GM23338 (cell line): Measurements from ENCODE around the gene OCIAD2. TPM values are rescaled to one million over a fixed set of nuclear protein-coding genes. Genes with fewer than 3 reads are reported as not detected.

Experiments used
- ATAC-seq: fragments of 200-7000 bp; cut with Tn5 transposase; 3 replicates; pipeline ENCODE4 v1.9.1; 2020
- DNase-seq: peaks from one replicate; pipeline ENCODE4 v3.0.0-alpha.2; 2015; ENCODE audit warnings: low spot score
- H2AFZ ChIP-seq: fragments of 200-600 bp; sonication (generic); 2 replicates; pipeline ENCODE4 v1.8.0; 2016; ENCODE audit warnings: antibody characterized with exemption, mild to moderate bottlenecking, moderate library complexity
- H3F3A ChIP-seq: fragments of 200-600 bp; sonication (generic); replicated peaks from 2 replicates; pipeline ENCODE4 v1.8.0; 2017; ENCODE audit warnings: antibody characterized with exemption, mixed run types, low read depth
- H3K27ac ChIP-seq: fragments of 200-600 bp; sonication (generic); 2 replicates; pipeline ENCODE4 v1.6.1; 2016; ENCODE audit warnings: low read depth
- H3K27me3 ChIP-seq: fragments of 200-600 bp; sonication (generic); 2 replicates; pipeline ENCODE4 v1.8.0; 2016; ENCODE audit warnings: mild to moderate bottlenecking, mixed run types, moderate library complexity; ENCODE audit not compliant: insufficient read depth
- H3K36me3 ChIP-seq: fragments of 200-600 bp; sonication (generic); 2 replicates; pipeline ENCODE4 v1.8.0; 2016; ENCODE audit warnings: mild to moderate bottlenecking; ENCODE audit not compliant: insufficient read depth
- H3K4me1 ChIP-seq: fragments of 200-600 bp; sonication (generic); 2 replicates; pipeline ENCODE4 v1.8.0; 2016; ENCODE audit warnings: mild to moderate bottlenecking, moderate library complexity; ENCODE audit not compliant: insufficient read depth
- H3K4me2 ChIP-seq: fragments of 200-600 bp; sonication (generic); 2 replicates; pipeline ENCODE4 v1.7.1; 2017; ENCODE audit warnings: mixed run types
- H3K4me3 ChIP-seq: fragments of 200-600 bp; sonication (generic); 2 replicates; pipeline ENCODE4 v1.6.1; 2016; ENCODE audit warnings: mixed run types
- H3K79me2 ChIP-seq: fragments of 200-600 bp; sonication (generic); replicated peaks from 2 replicates; pipeline ENCODE4 v1.8.0; 2017; ENCODE audit warnings: mild to moderate bottlenecking; ENCODE audit not compliant: insufficient read depth
- H3K9me2 ChIP-seq: fragments of 200-600 bp; sonication (generic); 2 replicates; pipeline ENCODE4 v1.8.0; 2017; ENCODE audit not compliant: insufficient read depth
- H4K20me1 ChIP-seq: fragments of 200-600 bp; sonication (generic); replicated peaks from 2 replicates; pipeline ENCODE4 v1.8.0; 2017; ENCODE audit warnings: mild to moderate bottlenecking; ENCODE audit not compliant: insufficient read depth
- H3K27ac Mint-ChIP-seq: 2 replicates; pipeline ENCODE4 v1.8.0; 2020; ENCODE audit warnings: inconsistent platforms, mild to moderate bottlenecking, moderate library complexity, mixed read lengths
- H3K27me3 Mint-ChIP-seq: 3 replicates; pipeline ENCODE4 v1.8.0; 2022; ENCODE audit warnings: low read depth, mild to moderate bottlenecking, moderate library complexity, mixed read lengths, inconsistent platforms; ENCODE audit not compliant: insufficient read depth, poor library complexity
- H3K36me3 Mint-ChIP-seq: 3 replicates; pipeline ENCODE4 v1.8.0; 2021; ENCODE audit warnings: low read depth, mild to moderate bottlenecking, inconsistent platforms, moderate library complexity, mixed read lengths
- H3K4me1 Mint-ChIP-seq: 3 replicates; pipeline ENCODE4 v1.8.0; 2020; ENCODE audit warnings: mild to moderate bottlenecking, inconsistent platforms, mixed read lengths
- H3K4me3 Mint-ChIP-seq: 3 replicates; pipeline ENCODE4 v1.8.0; 2021; ENCODE audit warnings: moderate library complexity, mild to moderate bottlenecking, inconsistent platforms, mixed read lengths
- H3K9me3 Mint-ChIP-seq: 3 replicates; pipeline ENCODE4 v1.8.0; 2020; ENCODE audit warnings: moderate library complexity, mild to moderate bottlenecking, inconsistent platforms, mixed read lengths
- CTCF ChIP-seq, 2 experiments: fragments of 200-600 bp in 1 of 2; sonication (generic) in 1 of 2; conservative IDR thresholded peaks; 2 replicates each; pipeline versions ENCODE4 v1.5.1 to v1.6.1; 2016 to 2017; ENCODE audit warnings: antibody characterized with exemption in 2 of 2, low read depth in 2 of 2, mild to moderate bottlenecking in 2 of 2, moderate library complexity in 1 of 2
- ETS1 ChIP-seq: IDR thresholded peaks from 2 replicates; pipeline ENCODE4 v1.6.1; 2016; ENCODE audit warnings: antibody characterized with exemption
- EZH2 ChIP-seq: fragments of 200-600 bp; sonication (generic); IDR thresholded peaks from one replicate; pipeline ENCODE4 v1.8.0; 2017; ENCODE audit warnings: antibody characterized with exemption, mild to moderate bottlenecking, low read depth; ENCODE audit not compliant: unreplicated experiment
- NANOG ChIP-seq: IDR thresholded peaks from 2 replicates; pipeline ENCODE4 v1.6.1; 2016; ENCODE audit warnings: antibody characterized with exemption, borderline replicate concordance
- POLR2AphosphoS5 ChIP-seq: IDR thresholded peaks from 2 replicates; pipeline ENCODE4 v1.6.1; 2016; ENCODE audit warnings: antibody characterized with exemption, low read depth
- STAT1 ChIP-seq: IDR thresholded peaks from one replicate; pipeline ENCODE4 v1.6.1; 2016; ENCODE audit warnings: antibody characterized with exemption; ENCODE audit not compliant: unreplicated experiment
- ZNF114 ChIP-seq: fragments of 250-450 bp; sonication (Bioruptor Pico); IDR thresholded peaks from 2 replicates; pipeline ENCODE4 v1.5.0; 2020; ENCODE audit warnings: mild to moderate bottlenecking, moderate library complexity
- ZNF331 ChIP-seq: fragments of 250-450 bp; sonication (Bioruptor Pico); IDR thresholded peaks from 2 replicates; pipeline ENCODE4 v1.5.0; 2020; ENCODE audit warnings: low read depth, mild to moderate bottlenecking, moderate library complexity
- polyA plus RNA-seq: library from polyadenylated mRNA; unstranded; fragments of >200 nt; fragmentation: Nextera tagmentation; extraction: Ambion mirVana; gene quantifications from 2 replicates; pipeline ENCODE4 v1.2.1, GENCODE V29; 2016
- total RNA-seq: library from RNA; depleted of rRNA; stranded (reverse); fragments of >200 nt; shearing (Covaris generic); gene quantifications from 2 replicates; pipeline ENCODE4 v1.2.3, GENCODE V29; 2014

OCIAD2 gene
- total and polyA plus RNA-seq, 2 experiments from 2014 or later, result 36.8 to 317 TPM

GRCh38 chr4:48944756-48945241 is 38.2 kb upstream of the OCIAD2 start:
- peak; percentile 64 for ATAC-seq

GRCh38 chr4:48944252-48944651 is 37.7 kb upstream of the OCIAD2 start:
- Mint-ChIP-seq H3K4me1 (peaks cover 8% of the 10 kb centered on the region; the same call in 2 of the 3 replicates), H3K4me3 (no peak overlapping the region), H3K36me3 (no peaks in the 10 kb centered on the region), H3K27me3 (peaks cover 2% of the 10 kb centered on the region), H3K9me3 (no peaks in the 10 kb centered on the region; the same call in 2 of the 3 replicates), H3K27ac (no peak overlapping the region)
- H4K20me1 ChIP-seq, result no peaks in the 10 kb centered on the region
- H3K79me2 ChIP-seq, result no peaks in the 10 kb centered on the region
- no peaks in the 10 kb centered on the region for H3K9me2 ChIP-seq
- H3K27ac ChIP-seq, result peak overlapping the region; percentile 21; the same call in 1 of the 2 replicates
- no peak overlapping the region for H3K4me2 ChIP-seq
- DNase-seq (no peak), ATAC-seq (no peak; the same call in 2 of the 3 replicates)
- H3K36me3 ChIP-seq, result no peaks in the 10 kb centered on the region
- TF ChIP-seq CTCF (conservative IDR thresholded peaks at IDR 0.05; ENCODE audit: low read depth in 2 of 2) (no peak), ZNF114 (no peak), NANOG (no peak), POLR2AphosphoS5 (no peak), ETS1 (no peak)
- peaks cover 13% of the 10 kb centered on the region for H3K4me1 ChIP-seq
- no peak overlapping the region for H3K4me3 ChIP-seq
- H3F3A ChIP-seq, result 0 out of 2 replicates have a peak, but pooled peaks cover 3% of the 10 kb centered on the region
- 0 out of 2 replicates have a peak, but pooled peaks cover 3% of the 10 kb centered on the region for H3K27me3 ChIP-seq
- H2AFZ ChIP-seq, result peak overlapping the region; percentile 25; the same call in 1 of the 2 replicates

More at GRCh38 chr4:48944756-48945241, 38.2 kb upstream of the OCIAD2 start:
- Mint-ChIP-seq H3K27me3 (peaks cover 2% of the 10 kb centered on the region), H3K27ac (no peak overlapping the region), H3K9me3 (no peaks in the 10 kb centered on the region; the same call in 2 of the 3 replicates), H3K36me3 (no peaks in the 10 kb centered on the region), H3K4me3 (no peak overlapping the region), H3K4me1 (peaks cover 8% of the 10 kb centered on the region; the same call in 2 of the 3 replicates)
- Histone ChIP-seq H4K20me1 (no peaks in the 10 kb centered on the region), H3F3A (0 out of 2 replicates have a peak, but pooled peaks cover 3% of the 10 kb centered on the region), H3K9me2 (no peaks in the 10 kb centered on the region), H2AFZ (0 out of 2 replicates have a peak overlapping the region, but pooled peaks have one; percentile 25), H3K4me1 (peaks cover 13% of the 10 kb centered on the region), H3K4me2 (no peak overlapping the region; the same call in 1 of the 2 replicates), H3K27ac (no peak overlapping the region), H3K27me3 (0 out of 2 replicates have a peak, but pooled peaks cover 3% of the 10 kb centered on the region), H3K79me2 (no peaks in the 10 kb centered on the region), H3K36me3 (no peaks in the 10 kb centered on the region), H3K4me3 (no peak overlapping the region)
- DNase-seq, result peak; percentile 78
- TF ChIP-seq ETS1 (no peak), CTCF (conservative IDR thresholded peaks at IDR 0.05; ENCODE audit: low read depth in 2 of 2) (peak; percentile 74 to 95), NANOG (no peak), EZH2 (no peak), STAT1 (no peak), ZNF331 (CRISPR knock-in tag) (no peak)
